GM18870 (cell line): ENCODE results near the gene ANP32A.
"Not testable (repeated sequence)": the region's sequence is repeated elsewhere in the genome, so short reads cannot be mapped to it uniquely, and the experiment has no call there.

ENCODE experiments used
- ATAC-seq: cut with Tn5 transposase; IDR thresholded peaks from one replicate; pipeline ENCODE4 v1.9.1; 2021; ENCODE audit warnings: moderate library complexity; ENCODE audit not compliant: unreplicated experiment

Gene ANP32A

DNA sequence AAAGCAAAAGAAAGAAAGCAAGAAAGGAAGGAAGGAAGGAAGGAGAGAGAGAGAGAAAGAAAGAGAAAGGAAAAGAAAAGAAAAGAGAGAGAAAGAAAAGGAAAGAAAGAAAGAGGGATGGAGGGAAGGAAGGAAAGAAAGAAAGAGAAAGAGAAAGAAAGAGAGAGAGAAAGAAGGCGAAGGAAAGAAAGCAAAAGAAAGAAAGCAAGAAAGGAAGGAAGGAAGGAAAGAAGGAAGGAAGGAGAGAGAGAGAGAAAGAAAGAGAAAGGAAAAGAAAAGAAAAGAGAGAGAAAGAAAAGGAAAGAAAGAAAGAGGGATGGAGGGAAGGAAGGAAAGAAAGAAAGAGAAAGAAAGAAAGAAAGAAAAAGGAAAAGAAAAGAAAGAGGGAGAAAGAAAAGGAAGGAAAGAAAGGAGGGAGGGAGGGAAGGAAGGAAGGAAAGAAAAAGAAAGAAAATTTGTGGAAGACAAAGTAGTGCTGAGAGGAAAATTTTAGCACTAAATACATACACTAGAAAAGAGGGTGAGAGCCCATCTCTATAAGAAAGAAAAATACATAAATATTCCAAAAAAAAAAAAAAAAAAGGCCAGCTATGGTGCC, 60.6 kb downstream of the ANP32A start:
- not testable (repeated sequence) for ATAC-seq

DNA sequence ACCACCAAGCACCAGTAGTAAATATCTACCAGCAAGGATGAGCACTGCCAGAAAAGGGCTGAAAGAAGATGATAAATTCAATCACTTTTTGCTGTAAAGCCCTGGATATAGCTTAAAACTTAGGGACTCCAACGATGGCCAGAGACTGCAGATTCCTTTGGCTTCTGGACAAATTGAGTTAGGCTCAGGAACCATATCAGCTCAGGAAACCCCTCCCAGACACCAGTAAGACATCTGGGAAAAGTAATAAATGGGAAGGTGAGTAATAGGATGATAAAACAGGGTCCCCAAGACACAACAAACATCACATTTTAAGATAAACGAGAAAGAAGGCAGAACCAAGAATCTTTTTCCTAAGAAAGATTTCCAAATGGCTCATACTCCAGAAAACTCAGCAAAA, 65.0 kb downstream of the ANP32A start:
- no peak for ATAC-seq

DNA sequence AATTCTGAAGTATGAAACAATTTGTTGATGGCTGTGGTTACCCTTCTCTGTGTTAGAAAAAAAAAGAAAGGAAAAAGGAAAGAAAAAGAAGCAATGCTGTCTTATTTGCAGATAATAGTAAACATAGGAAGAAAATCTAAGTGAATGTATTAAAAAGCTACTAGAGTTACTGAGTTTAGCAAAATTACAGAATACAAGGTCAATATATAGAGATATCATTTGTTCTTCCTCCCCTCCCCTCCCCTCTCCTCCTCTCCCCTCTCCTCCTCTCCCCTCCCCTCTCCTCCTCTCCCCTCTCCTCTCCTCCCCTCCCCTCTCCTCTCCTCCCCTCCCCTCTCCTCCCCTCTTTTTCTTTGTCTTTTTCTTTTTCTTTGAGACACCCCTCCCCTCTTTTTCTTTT, 69.1 kb downstream of the ANP32A start:
- no peak for ATAC-seq

DNA sequence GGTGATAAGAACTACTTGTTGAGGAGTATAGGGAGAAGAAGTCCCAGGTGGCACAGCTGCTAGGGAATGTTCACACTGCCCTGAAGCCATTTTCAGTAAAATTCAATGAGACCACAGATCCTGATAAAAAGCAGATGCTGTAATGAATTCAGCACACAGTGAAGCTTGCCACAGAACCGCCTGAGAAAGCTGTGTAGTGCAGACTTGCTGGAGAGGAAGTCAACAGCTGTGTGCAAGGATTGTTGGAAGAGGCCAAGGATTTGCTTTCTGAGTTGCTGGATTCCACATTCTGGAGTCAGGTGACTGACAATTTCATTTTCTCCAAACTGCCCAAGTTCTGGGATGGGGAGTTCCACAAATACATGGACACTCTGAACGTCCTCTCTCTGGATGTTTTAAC, 70.9 kb downstream of the ANP32A start:
- no peak for ATAC-seq

DNA sequence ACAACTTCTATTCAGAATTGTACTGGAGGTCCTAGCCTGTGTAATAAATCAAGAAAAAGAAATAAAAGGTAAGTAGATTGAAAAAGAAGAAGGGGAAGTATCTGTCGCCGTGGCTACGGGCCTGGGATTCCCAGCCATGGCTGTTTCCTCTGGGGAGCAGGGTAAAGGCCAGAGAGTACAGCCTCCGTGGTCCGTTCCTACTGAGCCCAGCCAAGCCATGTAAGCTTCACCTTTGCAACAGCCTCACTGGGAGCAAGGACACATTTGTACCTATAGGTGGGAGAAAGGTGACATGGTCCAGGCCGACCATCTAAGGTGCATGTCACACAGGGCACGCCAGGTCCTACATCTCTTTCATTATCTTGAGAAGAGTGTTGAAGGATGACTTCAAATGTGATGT, 71.3 kb downstream of the ANP32A start:
- no peak for ATAC-seq

DNA sequence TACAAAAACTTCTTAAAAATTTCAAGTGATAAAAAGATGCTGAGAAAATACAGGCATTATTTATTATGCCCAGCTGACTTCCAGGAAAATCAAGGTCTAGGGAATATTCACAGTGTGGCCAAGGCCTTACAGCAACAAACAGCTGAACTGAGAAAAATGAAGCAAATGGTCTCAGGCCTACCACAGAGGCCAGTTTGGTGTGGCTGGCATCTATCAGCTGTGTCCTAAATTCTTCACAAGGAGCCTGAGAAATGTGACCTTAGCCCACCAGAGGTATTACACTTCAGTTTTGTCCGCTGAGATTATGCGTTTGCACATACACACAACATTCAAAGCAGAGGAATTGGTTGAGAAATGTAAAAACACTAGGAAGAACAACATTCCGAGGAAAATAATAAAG, 77.4 kb downstream of the ANP32A start:
- no peak for ATAC-seq

DNA sequence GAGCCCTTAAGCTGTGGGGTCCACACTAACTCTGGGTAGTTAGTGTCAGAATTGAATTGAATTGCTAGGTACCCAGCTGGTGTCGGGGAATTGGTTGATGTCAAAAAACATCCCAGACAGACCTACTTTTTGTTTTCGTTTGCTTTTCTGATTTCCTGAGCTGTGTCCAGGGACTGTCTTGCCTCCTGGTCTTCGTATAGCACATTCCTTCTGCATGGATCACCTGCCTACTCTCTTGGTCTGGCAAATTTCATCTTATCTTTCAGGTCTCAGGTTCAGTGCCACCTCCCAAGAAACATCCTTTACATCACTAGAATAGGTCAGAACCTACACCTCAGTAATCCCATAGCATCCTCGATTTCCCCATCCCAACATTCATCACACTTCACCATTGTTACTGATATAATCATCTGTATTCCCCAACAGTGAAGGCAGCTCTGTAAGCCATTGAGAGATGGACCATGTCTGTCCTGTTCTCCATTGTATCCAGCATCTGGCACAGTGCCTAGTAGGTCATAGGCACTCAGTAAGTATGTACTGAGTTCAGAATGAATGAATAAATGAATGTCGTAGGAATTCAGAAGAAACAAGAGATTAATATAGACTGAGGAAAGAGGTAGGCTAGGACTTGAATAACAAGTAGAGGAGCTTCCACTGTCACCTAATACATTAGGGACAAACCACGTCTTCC, 81.2 kb downstream of the ANP32A start:
- ATAC-seq, result no peak

DNA sequence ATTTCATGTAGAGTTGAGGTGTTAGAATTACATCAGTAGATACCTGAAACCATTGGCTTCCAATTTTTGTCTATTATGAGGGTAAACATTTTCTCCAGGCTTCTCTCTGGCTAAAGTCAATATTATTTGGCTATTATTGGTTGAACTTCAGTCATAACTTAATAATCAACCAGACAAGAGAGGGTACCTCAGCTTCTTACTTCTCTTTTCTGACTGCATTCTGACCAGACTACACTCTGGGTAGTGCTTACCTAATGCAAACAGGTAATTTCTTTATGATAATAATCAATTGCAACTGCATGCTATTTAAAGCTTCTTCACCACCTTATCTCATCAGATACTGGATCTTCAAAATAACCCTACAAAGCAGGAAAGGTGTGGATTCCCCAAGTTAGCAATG, 85.1 kb downstream of the ANP32A start:
- no peak for ATAC-seq

DNA sequence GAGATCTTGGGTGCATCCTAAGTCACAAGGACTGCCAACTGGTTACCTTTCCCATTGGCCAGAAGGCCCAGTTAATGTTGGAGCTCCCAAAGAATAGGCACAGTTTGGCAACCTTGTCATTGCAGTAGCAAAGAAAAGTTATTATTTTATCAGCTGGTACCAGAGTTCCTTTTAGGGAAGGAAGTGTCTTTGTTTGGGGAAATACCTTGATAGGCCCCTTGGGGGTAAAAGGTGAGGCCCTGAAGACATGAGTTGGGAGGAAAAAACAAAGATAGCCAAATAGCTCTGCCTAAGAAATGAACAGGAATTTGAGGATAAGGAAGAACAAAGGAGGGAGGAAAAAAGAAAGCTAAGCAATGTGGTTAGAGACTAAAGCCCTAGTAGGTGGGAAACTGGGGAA, 85.8 kb downstream of the ANP32A start:
- ATAC-seq, result no peak

DNA sequence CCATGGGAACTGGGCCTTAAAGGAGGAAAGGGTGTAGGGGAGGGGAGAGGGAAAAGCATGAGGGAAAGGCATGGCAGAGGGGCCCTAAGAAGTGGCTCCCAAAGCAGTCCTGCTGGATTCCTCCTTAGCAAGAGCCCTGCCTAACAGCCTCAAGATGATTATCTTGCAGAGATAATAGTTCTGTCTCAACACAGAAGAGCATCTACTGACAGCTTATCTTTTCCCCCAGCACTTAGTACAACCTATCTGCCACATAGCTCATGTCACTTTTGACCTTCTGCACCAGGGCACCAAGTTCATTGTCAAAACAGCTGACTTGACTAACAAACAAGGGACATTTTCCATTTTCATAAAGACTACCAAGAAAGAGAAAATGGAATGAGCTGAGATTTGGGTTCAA, 86.3 kb downstream of the ANP32A start:
- no peak for ATAC-seq

DNA sequence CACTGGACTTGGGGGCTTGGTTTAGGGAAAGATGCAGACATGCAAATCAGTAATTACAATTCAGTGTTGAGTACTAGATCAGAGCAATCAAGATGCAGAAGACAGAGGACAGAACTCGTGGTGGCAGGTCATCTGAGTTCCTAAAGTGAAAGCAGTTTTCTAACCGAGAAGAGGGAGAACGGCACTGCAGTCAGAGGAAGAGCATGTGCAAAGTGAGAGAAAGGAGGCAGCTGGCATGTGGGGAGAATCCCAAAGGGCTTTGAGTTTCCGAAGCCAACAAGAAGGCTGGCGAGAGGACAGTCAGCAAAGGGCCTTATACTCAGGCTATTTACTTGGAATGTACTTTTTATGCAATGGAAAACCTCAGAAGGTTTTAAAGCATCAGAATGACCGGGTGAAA, 87.0 kb downstream of the ANP32A start:
- ATAC-seq, result no peak

DNA sequence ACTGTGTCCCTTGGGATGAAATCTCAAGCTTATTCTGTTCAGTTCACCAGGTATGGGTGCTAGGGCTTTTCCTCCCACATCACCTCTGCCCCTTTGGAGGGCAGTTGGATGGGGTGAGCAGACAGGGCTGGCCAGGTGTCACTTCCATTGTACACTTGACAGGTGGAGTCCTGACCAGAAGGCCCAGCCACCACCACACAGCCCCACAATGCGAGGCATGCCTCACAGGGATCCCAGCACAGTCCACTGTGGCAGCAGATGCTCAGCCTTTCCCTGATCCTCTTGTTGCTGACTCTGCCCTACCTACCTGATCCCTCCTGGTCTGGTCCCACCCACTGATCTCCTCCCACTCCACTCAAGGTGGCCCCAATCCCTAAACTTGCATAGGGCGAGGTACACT, 88.2 kb downstream of the ANP32A start:
- ATAC-seq, result no peak

DNA sequence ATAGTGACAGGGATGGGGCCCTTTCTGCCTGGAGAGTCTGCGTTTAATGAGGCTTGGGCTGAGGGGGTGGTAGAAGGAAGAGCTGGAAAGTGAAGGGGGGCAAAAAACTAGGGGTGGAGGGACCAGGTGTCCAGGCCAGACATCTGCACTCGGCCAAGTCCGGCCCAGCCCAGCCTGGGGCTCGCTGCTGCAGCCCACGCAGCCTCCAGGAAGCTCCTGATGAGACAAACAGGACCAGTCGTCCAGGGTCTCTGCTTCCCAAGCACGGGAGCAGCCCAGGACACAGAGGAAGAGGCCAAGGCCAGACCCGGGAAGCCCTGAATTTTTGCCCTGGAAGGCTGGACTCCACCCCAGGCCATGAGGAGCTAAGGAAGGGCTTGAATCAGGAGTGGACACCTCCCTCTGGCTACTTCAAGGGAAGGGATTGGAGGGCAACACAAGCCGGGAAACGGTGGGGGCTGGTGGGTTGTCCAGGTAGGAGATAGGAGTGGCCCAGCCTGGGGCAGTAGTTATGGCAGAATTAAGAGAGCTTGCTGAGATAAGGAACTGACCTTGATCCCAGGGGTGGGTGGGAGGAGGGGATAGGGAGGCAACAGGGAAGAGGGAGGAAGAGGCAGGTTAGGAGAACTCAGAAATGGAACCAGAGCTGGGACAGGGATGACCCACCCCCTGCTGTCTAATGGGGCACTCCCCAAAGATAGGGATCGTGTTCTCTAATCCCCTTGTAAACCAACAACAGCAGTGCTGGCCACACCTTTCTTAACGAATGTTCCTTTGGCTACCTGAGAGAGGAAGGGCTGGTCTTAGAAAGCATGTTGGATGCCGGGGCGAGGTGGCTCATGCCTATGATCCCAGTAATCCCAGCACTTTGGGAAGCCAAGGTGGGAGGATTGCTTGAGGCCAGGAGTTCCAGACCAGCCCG, 89.5 kb downstream of the ANP32A start:
- ATAC-seq, result no peak

DNA sequence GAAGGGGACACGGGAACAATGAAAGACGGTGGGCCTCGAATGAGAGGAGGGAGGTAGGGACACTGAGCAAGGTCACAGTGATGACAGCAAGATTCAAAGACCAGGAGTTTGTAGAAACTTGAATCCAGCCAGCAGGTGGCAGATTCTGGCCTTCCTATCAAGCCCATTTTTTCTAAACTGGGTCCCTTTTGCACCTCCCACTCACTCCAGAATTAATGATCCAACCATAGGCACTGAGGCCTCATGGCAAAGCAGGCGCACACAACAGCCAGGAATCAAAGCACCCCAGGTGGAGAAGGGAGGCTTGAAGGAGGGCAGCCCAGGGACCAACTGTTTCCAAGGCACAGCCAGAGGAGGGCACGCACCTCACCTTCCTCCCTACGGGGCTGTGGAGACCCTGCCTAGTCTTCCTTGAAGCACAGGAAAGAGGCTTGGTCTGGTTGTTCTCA, 90.2 kb downstream of the ANP32A start:
- ATAC-seq, result no peak

DNA sequence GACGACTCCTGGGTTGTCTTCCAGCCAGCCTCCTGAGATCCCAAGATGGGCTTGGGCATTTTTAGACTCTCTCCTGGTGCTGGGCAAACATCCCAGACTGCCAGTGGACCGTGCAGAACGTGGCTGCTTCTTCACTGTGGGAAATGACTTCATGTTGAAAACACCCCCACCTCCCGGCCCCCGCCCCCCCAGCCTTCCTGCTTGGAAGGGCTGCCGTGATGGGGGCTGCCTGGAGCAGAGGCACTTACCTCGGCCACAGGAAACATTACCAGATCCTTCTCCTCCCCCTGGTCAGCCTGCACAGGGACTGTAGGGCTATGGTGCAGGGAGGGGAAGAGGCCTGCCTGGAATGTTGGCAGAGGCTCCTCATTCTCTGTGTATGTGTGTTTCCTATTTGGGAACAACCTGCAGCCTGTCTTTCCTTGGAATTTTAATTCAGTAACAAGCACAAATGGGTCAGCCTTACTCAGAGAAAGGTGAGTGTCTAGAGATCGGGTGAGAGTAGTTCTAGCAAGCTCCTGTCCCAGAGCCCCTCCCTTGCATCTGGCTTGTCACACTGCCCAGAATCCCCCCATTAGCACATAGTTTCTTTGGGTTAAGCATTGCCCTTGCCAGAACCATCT, 90.8 kb downstream of the ANP32A start:
- no peak for ATAC-seq
